ENCODE results near the gene ZCCHC24. TPM values are rescaled to one million over a fixed set of nuclear protein-coding genes. Genes with fewer than 3 reads are reported as not detected.

ZCCHC24 gene
- polyA plus RNA-seq, 3 donors = 3.9 to 5.0 (median 4.0) TPM

- Histone ChIP-seq H4K20me1 (ENCODE audit: insufficient read depth, low read length) (no peaks in the 10 kb centered on the region), H2AFZ (ENCODE audit: insufficient read depth, low read depth, low read length, poor library complexity, severe bottlenecking) (no peak overlapping the region), H3K27me3 (ENCODE audit: control insufficient read depth in 2 of 2, insufficient read depth in 2 of 2, low read length in 2 of 2) (no peaks in the 10 kb centered on the region), H3K36me3 (replicated peaks in 1 of 2; ENCODE audit: control insufficient read depth in 1 of 2, insufficient read depth in 2 of 2, low read length in 2 of 2) (peaks cover 5 to 47% of the 10 kb centered on the region in 2 donors), H3K4me2 (replicated peaks; ENCODE audit: extremely low read depth, low read length, poor library complexity, severe bottlenecking) (no peak overlapping the region), H3K9ac (ENCODE audit: insufficient read depth, low read length, poor library complexity, severe bottlenecking) (no peak overlapping the region), H3K27ac (ENCODE audit: low read depth in 1 of 2, low read length in 2 of 2) (no peak overlapping the region), H3K9me3 (replicated peaks in 1 of 2; ENCODE audit: control insufficient read depth in 1 of 2, insufficient read depth in 1 of 2, low read length in 2 of 2) (no peaks in the 10 kb centered on the region), H3K79me2 (ENCODE audit: insufficient read depth, low read length) (no peaks in the 10 kb centered on the region), H3K4me1 (ENCODE audit: control insufficient read depth in 1 of 2, insufficient read depth in 2 of 2, low read length in 2 of 2) (peaks cover 6 to 13% of the 10 kb centered on the region in 2 donors), H3K4me3 (replicated peaks in 1 of 3; ENCODE audit: low read depth in 2 of 3, low read length in 3 of 3) (no peak overlapping the region)
- DNase-seq = no peak
- no peak overlapping the region for H3K27ac Mint-ChIP-seq
- TF ChIP-seq CTCF (IDR thresholded peaks at IDR 0.05) = no peak
- no peaks in the 10 kb centered on the region for H3K9me3 Mint-ChIP-seq
- 90% methylated on average over 16 of the region's 24 CpGs for WGBS (ENCODE audit: insufficient coverage)
- H3K4me3 Mint-ChIP-seq = no peak overlapping the region
- H3K27me3 Mint-ChIP-seq (ENCODE audit: low read depth in 3 of 3) = peaks cover 1 to 8% (median 2%) of the 10 kb centered on the region in 3 donors
- peaks cover 8% of the 10 kb centered on the region for H3K4me1 Mint-ChIP-seq
- peaks cover 58 to 63% of the 10 kb centered on the region in 2 donors for H3K36me3 Mint-ChIP-seq
- intact Hi-C loops (cut with micrococcal nuclease) = no loop called here
These were observed 58.6 kb downstream of the ZCCHC24 start for GRCh38 chr10:79386637-79387465.

DNA sequence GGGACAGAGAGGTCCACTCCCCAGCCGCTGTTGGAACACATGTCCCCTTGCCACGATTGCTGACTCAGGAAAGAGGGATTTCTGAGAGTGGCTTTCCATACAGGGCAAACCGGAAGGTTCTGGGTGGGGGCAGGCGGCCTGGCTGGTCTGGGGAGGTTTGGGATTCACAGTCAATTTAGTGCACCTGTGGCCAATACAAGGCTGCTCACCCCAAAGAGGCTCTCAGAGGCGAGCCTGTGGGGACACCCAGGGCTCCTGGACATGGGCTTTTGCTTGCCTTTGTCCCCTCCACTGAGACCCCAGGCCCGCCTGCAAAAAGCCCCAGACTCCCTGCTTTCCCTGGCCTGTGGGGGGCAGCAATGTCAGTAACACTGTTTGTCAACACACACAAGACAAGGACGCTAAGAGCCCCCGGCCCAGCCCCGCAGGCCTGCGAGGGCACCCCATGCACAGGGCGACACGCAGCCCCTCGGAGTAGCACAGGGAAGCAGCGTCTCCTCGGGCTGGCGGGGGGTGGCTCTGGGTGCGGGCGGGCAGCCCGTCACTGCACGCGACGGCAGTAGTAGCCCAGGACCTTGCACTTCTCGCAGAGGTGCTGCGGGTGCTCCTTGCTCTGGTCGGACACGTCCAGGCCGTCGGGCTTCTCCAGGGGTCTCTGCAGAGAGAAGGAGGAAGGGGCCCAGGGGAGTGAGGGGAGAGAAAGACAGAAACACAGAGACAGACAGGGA, 59.5 kb downstream of the ZCCHC24 start:
- H3K4me1 Mint-ChIP-seq = peaks cover 6% of the 10 kb centered on the region
- no peak for TF ChIP-seq CTCF (IDR thresholded peaks at IDR 0.05)
- DNase-seq = no peak
- intact Hi-C loops (cut with micrococcal nuclease) = no loop called here
- no peaks in the 10 kb centered on the region for H4K20me1 ChIP-seq (ENCODE audit: insufficient read depth, low read length)
- H3K9ac ChIP-seq (ENCODE audit: insufficient read depth, low read length, poor library complexity, severe bottlenecking) = no peak overlapping the region
- no peak overlapping the region for H2AFZ ChIP-seq (ENCODE audit: insufficient read depth, low read depth, low read length, poor library complexity, severe bottlenecking)
- no peak overlapping the region for H3K4me3 ChIP-seq (replicated peaks in 1 of 3; ENCODE audit: low read depth in 2 of 3, low read length in 3 of 3)
- H3K27ac Mint-ChIP-seq = no peak overlapping the region
- H3K36me3 ChIP-seq (replicated peaks in 1 of 2; ENCODE audit: control insufficient read depth in 1 of 2, insufficient read depth in 2 of 2, low read length in 2 of 2) = peaks cover 5 to 44% of the 10 kb centered on the region in 2 donors
- H3K4me1 ChIP-seq (ENCODE audit: control insufficient read depth in 1 of 2, insufficient read depth in 2 of 2, low read length in 2 of 2) = peaks cover 6 to 12% of the 10 kb centered on the region in 2 donors
- H3K27ac ChIP-seq (ENCODE audit: low read depth in 1 of 2, low read length in 2 of 2) = no peak overlapping the region
- H3K27me3 Mint-ChIP-seq (ENCODE audit: low read depth in 3 of 3) = peaks cover 1 to 5% (median 2%) of the 10 kb centered on the region in 3 donors
- H3K27me3 ChIP-seq (ENCODE audit: control insufficient read depth in 2 of 2, insufficient read depth in 2 of 2, low read length in 2 of 2) = no peaks in the 10 kb centered on the region
- no peaks in the 10 kb centered on the region for H3K79me2 ChIP-seq (ENCODE audit: insufficient read depth, low read length)
- peaks cover 53 to 56% of the 10 kb centered on the region in 2 donors for H3K36me3 Mint-ChIP-seq
- WGBS (ENCODE audit: insufficient coverage) = 94% methylated on average over 24 of the region's 28 CpGs
- no peaks in the 10 kb centered on the region for H3K9me3 Mint-ChIP-seq
- no peak overlapping the region for H3K4me2 ChIP-seq (replicated peaks; ENCODE audit: extremely low read depth, low read length, poor library complexity, severe bottlenecking)
- H3K9me3 ChIP-seq (replicated peaks in 1 of 2; ENCODE audit: control insufficient read depth in 1 of 2, insufficient read depth in 1 of 2, low read length in 2 of 2) = no peaks in the 10 kb centered on the region
- no peak overlapping the region for H3K4me3 Mint-ChIP-seq

Data from CD14-positive monocyte (primary cell).